H1 (cell line): Measurements from ENCODE around the gene CCL25. TPM values are rescaled to one million over a fixed set of nuclear protein-coding genes. Genes with fewer than 3 reads are reported as not detected.

ENCODE experiments used
- CTCF ChIA-PET: fragments of 300-600 bp; sonication (Branson Sonifier 250); formaldehyde crosslinking; loops from one replicate; lab custom pipeline; 2021; ENCODE audit not compliant: partially characterized antibody; lab: Charles Lee
- POLR2A ChIA-PET: fragments of 300-600 bp; sonication (Branson Sonifier 250); formaldehyde crosslinking; loops from one replicate; lab custom pipeline; 2021; ENCODE audit warnings: inconsistent platforms; ENCODE audit not compliant: partially characterized antibody; lab: Charles Lee
- DNase-seq, 2 experiments: peaks; one replicate each; pipeline versions ENCODE4 v3.0.0 to v3.0.0-alpha.2; 2010 to 2022; ENCODE audit warnings: low spot score in 2 of 2, low read depth in 1 of 2, mixed read lengths in 1 of 2
- FAIRE-seq: peaks from 2 replicates; lab custom pipeline; 2011; peaks lifted over from hg19 to GRCh38; lab: Jason Lieb, UNC
- H2AFZ ChIP-seq: 2 replicates; pipeline ENCODE4 v1.8.1; 2012; ENCODE audit warnings: low read length, inconsistent platforms
- H2AK5ac ChIP-seq: 2 replicates; pipeline ENCODE4 v1.6.1; 2013; ENCODE audit warnings: low read depth, low read length
- H2BK120ac ChIP-seq: replicated peaks from 2 replicates; pipeline ENCODE3; 2013; ENCODE audit warnings: low read depth, low read length, inconsistent platforms
- H2BK12ac ChIP-seq: 2 replicates; pipeline ENCODE4 v1.6.1; 2013; ENCODE audit warnings: low read depth, low read length
- H2BK15ac ChIP-seq: 2 replicates; pipeline ENCODE4 v1.6.1; 2013; ENCODE audit warnings: low read length
- H2BK20ac ChIP-seq: 2 replicates; pipeline ENCODE4 v1.6.1; 2013; ENCODE audit warnings: low read length
- H2BK5ac ChIP-seq: 2 replicates; pipeline ENCODE4 v1.6.1; 2013; ENCODE audit warnings: low read depth, low read length
- H3K14ac ChIP-seq: 2 replicates; pipeline ENCODE4 v1.6.1; 2013; ENCODE audit warnings: inconsistent platforms; ENCODE audit not compliant: insufficient read length
- H3K18ac ChIP-seq: 2 replicates; pipeline ENCODE4 v1.6.1; 2013; ENCODE audit warnings: low read length; ENCODE audit errors: extremely low read depth
- H3K23ac ChIP-seq: 2 replicates; pipeline ENCODE4 v1.6.1; 2013; ENCODE audit warnings: inconsistent platforms; ENCODE audit not compliant: insufficient read length
- H3K23me2 ChIP-seq: 2 replicates; pipeline ENCODE4 v1.6.1; 2013; ENCODE audit warnings: low read depth, low read length
- H3K27ac ChIP-seq: 2 replicates; pipeline ENCODE4 v1.6.1; 2011; ENCODE audit warnings: low read depth, low read length, inconsistent platforms
- H3K27me3 ChIP-seq, 4 experiments: replicated peaks in 1 of 4; 1 replicate in 1 of 4; 2 replicates in 3 of 4; pipeline versions ENCODE4 v1.6.1 to v1.8.1; 2011 to 2013; ENCODE audit warnings: low read length in 3 of 4, mild to moderate bottlenecking in 3 of 4, inconsistent platforms in 2 of 4, mixed read lengths in 2 of 4, moderate library complexity in 1 of 4; ENCODE audit not compliant: control insufficient read depth in 3 of 4, insufficient read depth in 3 of 4; ENCODE audit errors: extremely low read depth in 1 of 4
- H3K36me3 ChIP-seq, 4 experiments: 2 replicates each; pipeline versions ENCODE4 v1.6.1 to v1.8.1; 2011 to 2013; ENCODE audit warnings: mild to moderate bottlenecking in 4 of 4, low read length in 3 of 4, moderate library complexity in 2 of 4, control low read depth in 1 of 4, inconsistent platforms in 1 of 4; ENCODE audit not compliant: insufficient read depth in 4 of 4, control insufficient read depth in 2 of 4
- H3K4ac ChIP-seq: replicated peaks from 2 replicates; pipeline ENCODE3; 2013; ENCODE audit warnings: low read length, low read depth, mixed read lengths, inconsistent platforms; ENCODE audit not compliant: insufficient read length
- H3K4me1 ChIP-seq, 4 experiments: replicated peaks in 1 of 4; 1 replicate in 1 of 4; 2 replicates in 3 of 4; pipeline versions ENCODE4 v1.6.1 to v1.8.1; 2011 to 2013; ENCODE audit warnings: low read length in 3 of 4, inconsistent platforms in 2 of 4, mixed read lengths in 1 of 4; ENCODE audit not compliant: insufficient read depth in 4 of 4, control insufficient read depth in 3 of 4
- H3K4me2 ChIP-seq, 2 experiments: 2 replicates each; pipeline versions ENCODE4 v1.6.1 to v1.8.1; 2011 to 2013; ENCODE audit warnings: low read depth in 2 of 2, low read length in 2 of 2, control low read depth in 1 of 2, inconsistent platforms in 1 of 2, mild to moderate bottlenecking in 1 of 2; ENCODE audit not compliant: insufficient read depth in 1 of 2
- H3K4me3 ChIP-seq, 4 experiments: fragments of 200-600, 300-600 bp in 1 of 4; sonication (generic), shearing (Covaris generic), sonication (Bioruptor Twin) in 1 of 4; 2 replicates each; pipeline versions ENCODE4 v1.5.1 to v1.8.1; 2011 to 2016; ENCODE audit warnings: low read length in 4 of 4, low read depth in 3 of 4, control low read depth in 2 of 4, inconsistent platforms in 2 of 4, mild to moderate bottlenecking in 2 of 4, mixed read lengths in 1 of 4, moderate library complexity in 1 of 4; ENCODE audit not compliant: insufficient read depth in 2 of 4; ENCODE audit errors: extremely low read depth in 1 of 4
- H3K56ac ChIP-seq: replicated peaks from 2 replicates; pipeline ENCODE3; 2013; ENCODE audit warnings: low read depth, mild to moderate bottlenecking, mixed read lengths, low read length, inconsistent platforms; ENCODE audit not compliant: insufficient read length
- H3K79me1 ChIP-seq: 2 replicates; pipeline ENCODE4 v1.6.1; 2013; ENCODE audit warnings: low read depth, low read length, control low read depth
- H3K79me2 ChIP-seq, 2 experiments: 2 replicates each; pipeline versions ENCODE4 v1.6.1 to v1.8.1; 2012 to 2013; ENCODE audit warnings: low read length in 2 of 2, mild to moderate bottlenecking in 2 of 2, inconsistent platforms in 1 of 2; ENCODE audit not compliant: insufficient read depth in 2 of 2, control insufficient read depth in 1 of 2
- H3K9ac ChIP-seq, 4 experiments: replicated peaks in 1 of 4; 1 replicate in 1 of 4; 2 replicates in 3 of 4; pipeline versions ENCODE4 v1.6.1 to v1.8.1; 2011 to 2013; ENCODE audit warnings: low read depth in 3 of 4, low read length in 3 of 4, control low read depth in 2 of 4, mild to moderate bottlenecking in 2 of 4, moderate library complexity in 2 of 4, inconsistent platforms in 1 of 4; ENCODE audit errors: extremely low read depth in 1 of 4
- H3K9me3 ChIP-seq, 2 experiments: 2 replicates each; pipeline versions ENCODE4 v1.6.1 to v1.8.1; 2012 to 2013; ENCODE audit warnings: mild to moderate bottlenecking in 2 of 2, moderate library complexity in 2 of 2, control low read depth in 1 of 2, inconsistent platforms in 1 of 2, low read depth in 1 of 2, low read length in 1 of 2, mixed read lengths in 1 of 2; ENCODE audit not compliant: insufficient read depth in 2 of 2
- H4K20me1 ChIP-seq, 2 experiments: replicated peaks in 1 of 2; 2 replicates each; pipeline versions ENCODE3 to v1.8.1; 2011 to 2013; ENCODE audit warnings: inconsistent platforms in 2 of 2, low read length in 2 of 2, mild to moderate bottlenecking in 1 of 2; ENCODE audit not compliant: insufficient read depth in 2 of 2, control insufficient read depth in 1 of 2
- H4K5ac ChIP-seq: 2 replicates; pipeline ENCODE4 v1.6.1; 2013; ENCODE audit warnings: low read length, low read depth, mixed read lengths, inconsistent platforms; ENCODE audit not compliant: insufficient read length
- H4K8ac ChIP-seq: 2 replicates; pipeline ENCODE4 v1.8.0; 2013; ENCODE audit warnings: mild to moderate bottlenecking, moderate library complexity, low read length, inconsistent platforms; ENCODE audit not compliant: insufficient read depth; ENCODE audit errors: extremely low read depth
- H4K91ac ChIP-seq: replicated peaks from 2 replicates; pipeline ENCODE3; 2013; ENCODE audit warnings: low read length, mixed read lengths, inconsistent platforms; ENCODE audit not compliant: insufficient read length
- BCL11A ChIP-seq, 2 experiments: IDR thresholded peaks; one replicate each; pipeline ENCODE4 v1.6.1; 2011; ENCODE audit warnings: low read depth in 2 of 2, low read length in 2 of 2, mild to moderate bottlenecking in 2 of 2
- CEBPB ChIP-seq: IDR thresholded peaks from 2 replicates; pipeline ENCODE4 v1.6.1; 2012; ENCODE audit warnings: low read depth, low read length
- KDM4A ChIP-seq: IDR thresholded peaks from one replicate; pipeline ENCODE4 v1.7.1; 2012; ENCODE audit warnings: low read depth, mild to moderate bottlenecking, moderate library complexity, low read length, inconsistent platforms; ENCODE audit not compliant: severe bottlenecking
- PHF8 ChIP-seq: fragments of 200-600 bp; sonication (generic); conservative IDR thresholded peaks from 2 replicates; pipeline ENCODE4 v1.7.1; 2012; ENCODE audit warnings: low read depth, mild to moderate bottlenecking, inconsistent platforms, low read length, moderate library complexity
- POLR2A ChIP-seq, 2 experiments: IDR thresholded peaks; 1 replicate in 1 of 2; 2 replicates in 1 of 2; pipeline ENCODE4 v1.6.1; 2011; ENCODE audit warnings: low read depth in 2 of 2, low read length in 2 of 2, mild to moderate bottlenecking in 2 of 2; ENCODE audit errors: control extremely low read depth in 1 of 2
- POLR2AphosphoS5 ChIP-seq: IDR thresholded peaks from 2 replicates; pipeline ENCODE4 v1.6.1; 2011; ENCODE audit warnings: low read depth, low read length
- RXRA ChIP-seq: IDR thresholded peaks from 2 replicates; pipeline ENCODE4 v1.6.1; 2011; ENCODE audit warnings: low read depth, mild to moderate bottlenecking, low read length, moderate library complexity; ENCODE audit not compliant: insufficient read depth
- SAP30 ChIP-seq: fragments of 300-600 bp; sonication (generic); IDR thresholded peaks from 2 replicates; pipeline ENCODE4 v1.7.1; 2012; ENCODE audit warnings: low read length, moderate library complexity, mild to moderate bottlenecking, inconsistent platforms; ENCODE audit not compliant: insufficient read depth, insufficient replicate concordance
- SIN3A ChIP-seq, 2 experiments: IDR thresholded peaks in 1 of 2; conservative IDR thresholded peaks in 1 of 2; 2 replicates each; pipeline ENCODE4 v1.6.1; 2011 to 2012; ENCODE audit warnings: low read length in 2 of 2, improper control_type of control experiment in 1 of 2, low read depth in 1 of 2, mild to moderate bottlenecking in 1 of 2
- SP1 ChIP-seq: IDR thresholded peaks from 2 replicates; pipeline ENCODE4 v1.6.1; 2011; ENCODE audit warnings: low read depth, low read length
- SRF ChIP-seq: IDR thresholded peaks from 2 replicates; pipeline ENCODE4 v1.6.1; 2011; ENCODE audit warnings: mild to moderate bottlenecking, low read depth, low read length, moderate library complexity
- TBP ChIP-seq: IDR thresholded peaks from 2 replicates; pipeline ENCODE4 v1.6.1; 2011; ENCODE audit warnings: low read depth, low read length, improper control_type of control experiment
- WGBS, 2 experiments: shearing (Covaris generic) in 1 of 2; methylation state at CpG; one replicate each; pipeline versions ENCODE4 v1.1.6 to v1.1.7; 2013 to 2015; ENCODE audit warnings: low lambda C conversion rate in 2 of 2, mixed read lengths in 2 of 2, inconsistent platforms in 1 of 2, low coverage in 1 of 2, missing lambda C conversion rate in 1 of 2; ENCODE audit not compliant: insufficient replicate concordance in 2 of 2, insufficient coverage in 1 of 2, insufficient read length in 1 of 2; ENCODE audit errors: extremely low coverage in 1 of 2, missing lambda C conversion rate in 1 of 2; 5-methylcytosine and 5-hydroxymethylcytosine counted together
- polyA plus RNA-seq, 7 experiments: library from polyadenylated mRNA; depleted of rRNA in 3 of 7; stranded (reverse) in 5 of 7; unstranded in 2 of 7; fragments of >200 nt in 5 of 7; fragments of 200-250 nt in 2 of 7; gene quantifications; 1 replicate in 5 of 7; 2 replicates in 1 of 7; 4 replicates in 1 of 7; pipeline versions ENCODE4 v1.2.1 to v1.2.3, GENCODE V29; 2011 to 2013; ENCODE audit warnings: missing spikeins in 2 of 7, mixed read lengths in 2 of 7
- total RNA-seq: library from RNA; stranded (reverse); fragmentation: NEBNext Ultra II Directional; extraction: Animal tissue kit (Norgen Biotek cat#: 25700); gene quantifications from 2 replicates; pipeline ENCODE4 v1.2.1, GENCODE V29; 2021

Gene CCL25
- total and polyA plus RNA-seq, 2 of the 8 experiments (the other 6 are each of a cell fraction or from before 2014, with no cell fraction given), result 0.59 TPM; not detected in 1

DNA sequence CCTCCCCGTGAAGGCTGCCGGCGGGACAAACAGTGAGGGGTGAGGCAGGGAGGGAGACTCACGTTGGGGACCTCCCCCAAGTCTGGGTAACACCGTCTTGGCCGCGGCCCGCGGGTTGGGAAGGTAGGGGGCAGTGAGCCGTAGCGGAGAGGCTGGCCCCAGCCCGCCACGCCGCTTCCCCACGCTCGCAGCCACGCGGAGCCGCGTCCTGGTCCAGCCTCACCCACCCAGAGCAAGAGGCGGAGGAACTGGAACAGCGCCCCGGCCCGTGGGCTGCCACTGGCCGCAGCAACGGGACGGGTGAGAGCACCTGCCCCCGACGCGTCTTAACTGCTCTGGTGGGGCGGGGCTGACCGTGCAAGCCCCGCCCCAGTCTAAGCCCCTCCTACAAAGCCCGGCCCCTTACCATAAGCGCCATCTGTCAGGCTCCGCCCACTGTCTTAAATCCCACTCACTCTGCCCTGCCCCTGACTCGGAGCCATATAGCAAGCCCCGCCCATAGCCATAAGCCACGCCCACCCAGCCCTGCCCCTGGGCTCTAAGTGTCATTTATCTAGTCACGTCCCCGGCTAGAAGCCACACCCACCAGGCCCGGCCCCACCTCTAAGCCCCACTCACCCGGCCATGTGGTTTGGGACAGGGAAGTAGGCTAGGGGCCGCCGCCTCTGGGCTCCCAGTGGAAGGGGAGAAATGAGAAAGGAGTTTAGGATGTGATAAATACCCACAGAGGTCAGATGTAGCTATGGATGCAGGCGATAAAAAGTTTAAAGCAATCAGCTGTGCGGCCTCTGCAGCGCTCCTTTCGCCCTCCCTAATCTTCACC is 2.1 kb upstream of the CCL25 start:
- Histone ChIP-seq H3K4me3 (peak overlapping the region; percentile 29 to 64 (median 48)), H3K56ac (no peak overlapping the region), H2BK120ac (no peak overlapping the region), H2AK5ac (no peak overlapping the region), H3K27ac (no peak overlapping the region), H3K14ac (no peak overlapping the region), H3K18ac (peak overlapping the region; percentile 78), H2AFZ (peak overlapping the region; percentile 77; the same call in 1 of the 2 replicates), H3K4ac (peak overlapping the region; percentile 23), H2BK15ac (peak overlapping the region; percentile 36; the same call in 1 of the 2 replicates), H2BK5ac (no peak overlapping the region), H4K20me1 (no peaks in the 10 kb centered on the region), H3K9me3 (no peaks in the 10 kb centered on the region), H3K23me2 (no peaks in the 10 kb centered on the region; the same call in 1 of the 2 replicates), H3K4me2 (peak overlapping the region; percentile 42 to 83), H3K27me3 (peaks cover 0 to 7% (median 5%) of the 10 kb centered on the region in 4 experiments; a peak in 5 of 7 replicates), H3K79me2 (no peaks in the 10 kb centered on the region), H4K8ac (peak overlapping the region; percentile 93; the same call in 1 of the 2 replicates), H3K36me3 (no peaks in the 10 kb centered on the region), H3K4me1 (peaks cover 2 to 18% (median 7%) of the 10 kb centered on the region in 4 experiments; a peak in 6 of 7 replicates), H4K5ac (no peak overlapping the region), H3K23ac (no peak overlapping the region), H2BK12ac (no peak overlapping the region; the same call in 1 of the 2 replicates), H4K91ac (peak overlapping the region; percentile 65), H3K9ac (peak overlapping the region in 1 of 4 experiments; percentile 38; a peak in 3 of 7 replicates), H2BK20ac (no peak overlapping the region), H3K79me1 (no peaks in the 10 kb centered on the region)
- ChIA-PET POLR2A (no interaction called here), CTCF (no interaction called here)
- WGBS, 2 experiments, result 14% methylated on average over 33 of the region's 49 CpGs; no CpG with 5 or more reads in 1 of the 2 experiments
- peak; percentile 28 for FAIRE-seq
- DNase-seq, result peak; percentile 100
- TF ChIP-seq SRF, result no peak
- no peak for TF ChIP-seq CEBPB
- peak; percentile 60 for TF ChIP-seq POLR2AphosphoS5
- TF ChIP-seq PHF8, result peak; percentile 64; the same call in 1 of the 2 replicates
- peak; percentile 60 for TF ChIP-seq SP1
- no peak for TF ChIP-seq BCL11A (IDR thresholded peaks at IDR 0.05; ENCODE audit: low read depth in 2 of 2, low read length in 2 of 2)
- peak; percentile 84 for TF ChIP-seq KDM4A
- TF ChIP-seq POLR2A (IDR thresholded peaks at IDR 0.05; ENCODE audit: control extremely low read depth in 1 of 2, low read depth in 2 of 2, low read length in 2 of 2), result peak in 1 of 2 experiments; percentile 60; a peak in 2 of 3 replicates
- peak; percentile 56; the same call in 1 of the 2 replicates for TF ChIP-seq TBP
- no peak for TF ChIP-seq SAP30
- TF ChIP-seq SIN3A (conservative IDR thresholded peaks at IDR 0.05 in 1 of 2, IDR thresholded peaks at IDR 0.05 in 1 of 2; ENCODE audit: low read depth in 1 of 2, low read length in 2 of 2), result peak in 1 of 2 experiments; percentile 16; a peak in 1 of 4 replicates
- TF ChIP-seq RXRA, result no peak
